ENCODE data around the gene RYR3. TPM values are rescaled to one million over a fixed set of nuclear protein-coding genes. Genes with fewer than 3 reads are reported as not detected.

Gene RYR3
- total and polyA plus RNA-seq, 10 of the 15 experiments (the other 5 are each of a cell fraction or from before 2014, with no cell fraction given), result under 0.01 to 0.44 (median 0.16) TPM; not detected in 5

DNA sequence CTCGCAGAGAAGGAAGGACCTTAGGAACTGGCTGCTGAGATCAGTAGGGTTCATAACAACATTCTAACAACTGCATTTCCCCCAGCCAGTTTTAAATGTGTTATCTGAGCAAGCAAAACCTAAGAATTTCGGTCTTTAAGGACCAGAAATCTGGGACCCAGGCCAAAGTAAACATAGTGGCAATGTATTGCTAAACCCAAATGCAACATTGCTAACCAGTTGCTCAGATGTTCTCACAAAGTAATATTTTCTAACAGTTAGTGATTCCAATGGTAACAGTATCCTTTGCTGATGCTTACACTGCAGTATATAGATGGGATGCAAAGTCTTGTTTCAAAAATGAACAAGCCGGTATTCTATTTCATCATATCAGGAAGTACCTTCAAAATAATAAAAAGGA lies 254.3 kb downstream of the RYR3 start:
- no peak overlapping the region for H3K9ac ChIP-seq (ENCODE audit: control insufficient read depth, insufficient read depth, low read length)
- no peak for ATAC-seq
- SMC1A ChIA-PET (ENCODE audit: uncharacterized antibody, unreplicated experiment), result no interaction called here

More for the DNA sequence above, 254.3 kb downstream of the RYR3 start:
- intact Hi-C loops (cut with micrococcal nuclease; ENCODE audit: unreplicated experiment), result no loop called here
- no TSS peak for BruUV-seq (replicated peaks)
- TF ChIP-seq FOXM1 (IDR thresholded peaks at IDR 0.05; ENCODE audit: low read depth, low read length) (no peak), TCF7 (IDR thresholded peaks at IDR 0.05; ENCODE audit: borderline replicate concordance) (no peak), KLF5 (IDR thresholded peaks at IDR 0.05; ENCODE audit: partially characterized antibody) (no peak), MXI1 (IDR thresholded peaks at IDR 0.05; ENCODE audit: low read depth, low read length) (no peak), RFX5 (IDR thresholded peaks at IDR 0.05; ENCODE audit: low read depth, low read length) (no peak), MYC (IDR thresholded peaks at IDR 0.05; ENCODE audit: insufficient read depth, insufficient read length, insufficient replicate concordance, low read length, severe bottlenecking) (no peak), MTA2 (IDR thresholded peaks at IDR 0.05; ENCODE audit: low read depth) (no peak), POLR2AphosphoS5 (IDR thresholded peaks at IDR 0.05; ENCODE audit: low read length) (no peak)
- TF ChIP-seq, protein P1, sequence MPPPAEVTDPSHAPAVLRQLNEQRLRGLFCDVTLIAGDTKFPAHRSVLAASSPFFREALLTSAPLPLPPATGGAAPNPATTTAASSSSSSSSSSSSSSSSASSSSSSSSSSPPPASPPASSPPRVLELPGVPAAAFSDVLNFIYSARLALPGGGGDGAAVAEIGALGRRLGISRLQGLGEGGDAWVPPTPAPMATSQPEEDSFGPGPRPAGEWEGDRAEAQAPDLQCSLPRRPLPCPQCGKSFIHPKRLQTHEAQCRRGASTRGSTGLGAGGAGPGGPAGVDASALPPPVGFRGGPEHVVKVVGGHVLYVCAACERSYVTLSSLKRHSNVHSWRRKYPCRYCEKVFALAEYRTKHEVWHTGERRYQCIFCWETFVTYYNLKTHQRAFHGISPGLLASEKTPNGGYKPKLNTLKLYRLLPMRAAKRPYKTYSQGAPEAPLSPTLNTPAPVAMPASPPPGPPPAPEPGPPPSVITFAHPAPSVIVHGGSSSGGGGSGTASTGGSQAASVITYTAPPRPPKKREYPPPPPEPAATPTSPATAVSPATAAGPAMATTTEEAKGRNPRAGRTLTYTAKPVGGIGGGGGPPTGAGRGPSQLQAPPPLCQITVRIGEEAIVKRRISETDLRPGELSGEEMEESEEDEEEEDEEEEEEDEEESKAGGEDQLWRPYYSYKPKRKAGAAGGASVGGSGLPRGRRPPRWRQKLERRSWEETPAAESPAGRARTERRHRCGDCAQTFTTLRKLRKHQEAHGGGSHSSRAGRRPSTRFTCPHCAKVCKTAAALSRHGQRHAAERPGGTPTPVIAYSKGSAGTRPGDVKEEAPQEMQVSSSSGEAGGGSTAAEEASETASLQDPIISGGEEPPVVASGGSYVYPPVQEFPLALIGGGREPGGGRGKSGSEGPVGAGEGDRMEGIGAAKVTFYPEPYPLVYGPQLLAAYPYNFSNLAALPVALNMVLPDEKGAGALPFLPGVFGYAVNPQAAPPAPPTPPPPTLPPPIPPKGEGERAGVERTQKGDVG (CRISPR knock-in tag; IDR thresholded peaks at IDR 0.05), result no peak
- no peaks in the 10 kb centered on the region for H3K27me3 ChIP-seq (replicated peaks in 1 of 2; ENCODE audit: control insufficient read depth in 2 of 2, insufficient read depth in 2 of 2, low read length in 1 of 2)
- in situ Hi-C loops (cut with MboI), result no loop called here
- H3K4me2 ChIP-seq (ENCODE audit: control insufficient read depth, insufficient read depth), result no peak overlapping the region
- no peaks in the 10 kb centered on the region for H4K20me1 ChIP-seq (ENCODE audit: control insufficient read depth, insufficient read depth)
- RAD21 ChIA-PET (ENCODE audit: unreplicated experiment), result no interaction called here
- H3K27ac ChIP-seq (ENCODE audit: control insufficient read depth, insufficient read depth), result no peak overlapping the region
- no peak for FAIRE-seq
- H3K9me3 ChIP-seq (replicated peaks; ENCODE audit: control insufficient read depth, insufficient read depth, low read length), result no peaks in the 10 kb centered on the region; the same call in 2 of the 3 replicates
- no peak overlapping the region for H3K4me3 ChIP-seq
- DNase-seq (ENCODE audit: low read depth, low spot score), result no peak
- CTCF ChIA-PET, result no interaction called here
- POLR2A ChIA-PET, result no interaction called here
- H3K79me2 ChIP-seq (ENCODE audit: control insufficient read depth, insufficient read depth, low read length), result no peaks in the 10 kb centered on the region
- no peaks in the 10 kb centered on the region for H3K36me3 ChIP-seq (ENCODE audit: control insufficient read depth in 2 of 2, insufficient read depth in 2 of 2, low read length in 1 of 2)
- H2AFZ ChIP-seq (ENCODE audit: control insufficient read depth, low read depth, low read length), result no peak overlapping the region
- H3K4me1 ChIP-seq (ENCODE audit: control insufficient read depth, insufficient read depth, low read length), result no peaks in the 10 kb centered on the region
- WGBS (ENCODE audit: insufficient coverage, insufficient replicate concordance, low lambda C conversion rate, missing lambda C conversion rate), result 13% methylated on average over 3 of the region's 3 CpGs
